Fibroblast of lung (primary cell): Measurements from ENCODE around the gene TANGO6. TPM values are rescaled to one million over a fixed set of nuclear protein-coding genes. Genes with fewer than 3 reads are reported as not detected.

Source experiments
- DNase-seq, 2 donors: peaks; one replicate each; pipeline versions ENCODE4 v3.0.0 to v3.0.0-alpha.2; 2010; ENCODE audit warnings: low read depth in 2 of 2
- H2AFZ ChIP-seq: 2 replicates; pipeline ENCODE4 v1.5.1; 2012; ENCODE audit warnings: low read length, control low read depth, inconsistent platforms
- H3K27ac ChIP-seq: 2 replicates; pipeline ENCODE4 v1.5.1; 2011; ENCODE audit warnings: low read length, control low read depth; ENCODE audit not compliant: insufficient read depth
- H3K27me3 ChIP-seq: 2 replicates; pipeline ENCODE4 v1.5.1; 2011; ENCODE audit warnings: mild to moderate bottlenecking, low read length; ENCODE audit not compliant: control insufficient read depth, insufficient read depth
- H3K36me3 ChIP-seq: 2 replicates; pipeline ENCODE4 v1.5.1; 2011; ENCODE audit warnings: low read length; ENCODE audit not compliant: control insufficient read depth, insufficient read depth
- H3K4me1 ChIP-seq: 2 replicates; pipeline ENCODE4 v1.5.1; 2011; ENCODE audit warnings: low read length; ENCODE audit not compliant: control insufficient read depth, insufficient read depth; ENCODE audit errors: extremely low read depth
- H3K4me2 ChIP-seq: 2 replicates; pipeline ENCODE4 v1.5.1; 2011; ENCODE audit warnings: low read length, control low read depth; ENCODE audit not compliant: insufficient read depth; ENCODE audit errors: extremely low read depth
- H3K4me3 ChIP-seq, 4 experiments: fragments of 200-600 bp in 1 of 4; sonication (generic) in 1 of 4; replicated peaks in 1 of 4; 2 replicates each; pipeline ENCODE4 v1.5.1; 2011 to 2016; ENCODE audit warnings: low read length in 4 of 4, low read depth in 3 of 4, mild to moderate bottlenecking in 3 of 4, control low read depth in 2 of 4, inconsistent platforms in 1 of 4, mixed read lengths in 1 of 4; ENCODE audit not compliant: insufficient read depth in 1 of 4; ENCODE audit errors: control extremely low read depth in 1 of 4
- H3K79me2 ChIP-seq: 2 replicates; pipeline ENCODE4 v1.5.1; 2012; ENCODE audit warnings: mild to moderate bottlenecking, low read length, inconsistent platforms; ENCODE audit not compliant: control insufficient read depth, insufficient read depth
- H3K9ac ChIP-seq: 2 replicates; pipeline ENCODE4 v1.5.1; 2011; ENCODE audit warnings: mild to moderate bottlenecking, low read length, control low read depth; ENCODE audit not compliant: insufficient read depth
- H3K9me3 ChIP-seq: 2 replicates; pipeline ENCODE4 v1.5.1; 2012; ENCODE audit warnings: low read depth, low read length; ENCODE audit not compliant: control insufficient read depth, insufficient read depth
- H4K20me1 ChIP-seq: 2 replicates; pipeline ENCODE4 v1.5.1; 2011; ENCODE audit warnings: low read length; ENCODE audit not compliant: control insufficient read depth, insufficient read depth; ENCODE audit errors: extremely low read depth
- CTCF ChIP-seq, 2 donors: IDR thresholded peaks in 1 of 2; conservative IDR thresholded peaks in 1 of 2; 1 replicate in 1 of 2; 2 replicates in 1 of 2; pipeline ENCODE4 v1.5.1; 2011 to 2012; ENCODE audit warnings: low read length in 2 of 2, control low read depth in 1 of 2, inconsistent platforms in 1 of 2, low read depth in 1 of 2, mild to moderate bottlenecking in 1 of 2
- EZH2 ChIP-seq: IDR thresholded peaks from 2 replicates; pipeline ENCODE4 v1.5.1; 2012; ENCODE audit warnings: low read length, control low read depth, mild to moderate bottlenecking; ENCODE audit errors: missing control alignments
- polyA plus RNA-seq, 2 donors: library from polyadenylated mRNA; depleted of rRNA in 1 of 2; stranded (reverse) in 1 of 2; unstranded in 1 of 2; fragments of >200 nt; gene quantifications; 2 replicates each; pipeline ENCODE4 v1.2.1, GENCODE V29; 2011 to 2012; ENCODE audit warnings: missing spikeins in 1 of 2
- total RNA-seq: library from RNA; depleted of rRNA; stranded (reverse); fragments of >200 nt; gene quantifications from 2 replicates; pipeline ENCODE4 v1.2.1, GENCODE V29; 2014

Gene TANGO6
- total and polyA plus RNA-seq, 2 donors (not counting 1 experiment from before 2014, with no cell fraction given), result 6.5 to 29.9 TPM

- TF ChIP-seq CTCF (conservative IDR thresholded peaks at IDR 0.05 in 1 of 2, IDR thresholded peaks at IDR 0.05 in 1 of 2; ENCODE audit: low read depth in 1 of 2, low read length in 2 of 2), result no peak
- no peak for TF ChIP-seq EZH2
- Histone ChIP-seq H3K4me3 (peak overlapping the region in 2 of 4 experiments; percentile 10 to 57), H3K4me2 (peak overlapping the region; percentile 68), H3K9me3 (no peaks in the 10 kb centered on the region), H3K9ac (no peak overlapping the region), H3K36me3 (peaks cover 2% of the 10 kb centered on the region), H3K27ac (no peak overlapping the region), H4K20me1 (no peaks in the 10 kb centered on the region), H3K79me2 (no peaks in the 10 kb centered on the region), H3K4me1 (peaks cover 5% of the 10 kb centered on the region), H3K27me3 (no peaks in the 10 kb centered on the region), H2AFZ (no peak overlapping the region)
- DNase-seq, result peak; percentile 15 to 22
Measured at GRCh38 chr16:69107316-69107962, 264.1 kb downstream of the TANGO6 start.

- Histone ChIP-seq H3K4me3 (no peak overlapping the region), H2AFZ (no peak overlapping the region), H3K4me1 (peaks cover 5% of the 10 kb centered on the region), H3K79me2 (no peaks in the 10 kb centered on the region), H3K9ac (no peak overlapping the region), H3K36me3 (peaks cover 2% of the 10 kb centered on the region), H3K27ac (no peak overlapping the region), H3K27me3 (no peaks in the 10 kb centered on the region), H4K20me1 (no peaks in the 10 kb centered on the region), H3K4me2 (no peak overlapping the region), H3K9me3 (no peaks in the 10 kb centered on the region)
- DNase-seq, result no peak
- TF ChIP-seq EZH2 (no peak), CTCF (conservative IDR thresholded peaks at IDR 0.05 in 1 of 2, IDR thresholded peaks at IDR 0.05 in 1 of 2; ENCODE audit: low read depth in 1 of 2, low read length in 2 of 2) (no peak)
Measured at GRCh38 chr16:69108064-69108904, 265.0 kb downstream of the TANGO6 start.

GRCh38 chr16:69108905-69109252 is 265.5 kb downstream of the TANGO6 start:
- no peaks in the 10 kb centered on the region for H3K9me3 ChIP-seq
- H3K79me2 ChIP-seq, result no peaks in the 10 kb centered on the region
- no peak overlapping the region for H3K27ac ChIP-seq
- H2AFZ ChIP-seq, result no peak overlapping the region
- TF ChIP-seq CTCF (conservative IDR thresholded peaks at IDR 0.05 in 1 of 2, IDR thresholded peaks at IDR 0.05 in 1 of 2; ENCODE audit: low read depth in 1 of 2, low read length in 2 of 2), result no peak
- no peak for TF ChIP-seq EZH2
- H3K4me3 ChIP-seq, result no peak overlapping the region
- no peak overlapping the region for H3K9ac ChIP-seq
- no peaks in the 10 kb centered on the region for H3K27me3 ChIP-seq
- peaks cover 2% of the 10 kb centered on the region for H3K36me3 ChIP-seq
- no peaks in the 10 kb centered on the region for H4K20me1 ChIP-seq
- no peak overlapping the region for H3K4me2 ChIP-seq
- H3K4me1 ChIP-seq, result peaks cover 5% of the 10 kb centered on the region
- DNase-seq, result no peak
